Psoas muscle (tissue), 8 donors: ENCODE results near the gene ZNF638. TPM values are rescaled to one million over a fixed set of nuclear protein-coding genes. Genes with fewer than 3 reads are reported as not detected.
"Not testable (repeated sequence)": the region's sequence is repeated elsewhere in the genome, so short reads cannot be mapped to it uniquely, and the experiment has no call there.

Experiments
- ATAC-seq, 4 donors: fragments of 200-7000 bp; cut with Tn5 transposase; one replicate each; pipeline ENCODE4 v1.9.1; 2020; ENCODE audit warnings: moderate library complexity in 3 of 4, mild to moderate bottlenecking in 2 of 4
- DNase-seq, 2 donors: peaks; one replicate each; pipeline ENCODE4 v3.0.0-alpha.2; 2020
- H3K27ac ChIP-seq: fragments of 200-600 bp; one replicate; pipeline ENCODE4 v1.8.0; 2022
- H3K27me3 ChIP-seq, 3 donors: fragments of 200-600 bp in 1 of 3; one replicate each; pipeline versions ENCODE4 v1.6.1 to v1.8.0; 2013 to 2022; ENCODE audit warnings: low read length in 2 of 3, mild to moderate bottlenecking in 2 of 3, moderate library complexity in 1 of 3; ENCODE audit not compliant: insufficient read depth in 3 of 3
- H3K36me3 ChIP-seq, 2 donors: fragments of 200-600 bp in 1 of 2; one replicate each; pipeline versions ENCODE4 v1.6.1 to v1.8.0; 2013 to 2022; ENCODE audit warnings: low read depth in 1 of 2, mild to moderate bottlenecking in 1 of 2, moderate library complexity in 1 of 2; ENCODE audit not compliant: insufficient read depth in 1 of 2
- H3K4me1 ChIP-seq: fragments of 200-600 bp; one replicate; pipeline ENCODE4 v1.8.0; 2022
- H3K4me3 ChIP-seq: fragments of 200-600 bp; one replicate; pipeline ENCODE4 v1.8.0; 2022; ENCODE audit warnings: mild to moderate bottlenecking
- H3K9me3 ChIP-seq: fragments of 200-600 bp; one replicate; pipeline ENCODE4 v1.8.0; 2022
- CTCF ChIP-seq: fragments of 200-600 bp; IDR thresholded peaks from one replicate; pipeline ENCODE4 v1.8.0; 2022; ENCODE audit warnings: antibody characterized with exemption
- WGBS, 3 donors: extraction: QIAGEN DNeasy Blood & Tissue Kit; methylation state at CpG; one replicate each; pipeline versions ENCODE4 v1.1.6 to v1.1.7; 2013; 5-methylcytosine and 5-hydroxymethylcytosine counted together
- intact Hi-C, 2 donors: fragments of 100-400 bp; cut with DNase I; formaldehyde crosslinking; loops; one replicate each; pipeline versions ENCODE4 v1.11.0 to v1.14.2; 2022
- polyA plus RNA-seq, 3 donors: library from polyadenylated mRNA; stranded (reverse); fragments of 200-250 nt; gene quantifications; one replicate each; pipeline ENCODE4 v1.2.3, GENCODE V29; 2013
- total RNA-seq, 4 donors: library from RNA; stranded (reverse); fragmentation: NEBNext Ultra II Directional in 2 of 4; extraction: Animal tissue kit (Norgen Biotek cat#: 25700) in 2 of 4; gene quantifications; one replicate each; pipeline versions ENCODE4 v1.2.1 to v1.2.4, GENCODE V29; 2021 to 2023
- donor health status: healthy with polysubstance abuse.
- donor health status: DM: no; HTN: no; CAD: no; lungs with moderate emphysema.
- donor health status: Bipolar disorder and iron deficiency.
- donor health status: healthy.
- donor health status: DM: yes; HTN: yes; CAD: no.
- donor health status: DM: no; HTN: no; CAD: no.
- donor health status: DM: no; HTN: no; CAD: no.
- donor health status: DM: yes; HTN: yes; CAD: no.

ZNF638 gene
- total and polyA plus RNA-seq, 7 donors = 50.5 to 73.6 (median 62.3) TPM

GRCh38 chr2:71313016-71313766 lies 18.4 kb upstream of the ZNF638 start:
- WGBS, 3 donors = 83 to 87% (median 86%) methylated on average over 9 of the region's 9 CpGs
- DNase-seq (no peak), ATAC-seq (no peak)
- Histone ChIP-seq H3K9me3 (no peaks in the 10 kb centered on the region), H3K4me3 (no peak overlapping the region), H3K27ac (no peak overlapping the region), H3K36me3 (no peaks in the 10 kb centered on the region), H3K4me1 (no peaks in the 10 kb centered on the region), H3K27me3 (no peaks in the 10 kb centered on the region)
- TF ChIP-seq CTCF = no peak
- intact Hi-C loops = no loop called here

GRCh38 chr2:71317060-71317459 lies 14.5 kb upstream of the ZNF638 start:
- intact Hi-C loops = no loop called here
- no peaks in the 10 kb centered on the region for H3K4me1 ChIP-seq
- H3K9me3 ChIP-seq = peaks cover 3% of the 10 kb centered on the region
- DNase-seq = no peak
- no peaks in the 10 kb centered on the region for H3K36me3 ChIP-seq
- 88 to 95% (median 89%) methylated on average over 4 of the region's 4 CpGs for WGBS, 3 donors
- H3K27ac ChIP-seq = no peak overlapping the region
- ATAC-seq = no peak
- H3K27me3 ChIP-seq = no peaks in the 10 kb centered on the region
- H3K4me3 ChIP-seq = no peak overlapping the region
- TF ChIP-seq CTCF = no peak

GRCh38 chr2:71317900-71318299 lies 13.7 kb upstream of the ZNF638 start:
- WGBS, 3 donors = 94 to 97% (median 95%) methylated on average over 4 of the region's 4 CpGs
- H3K9me3 ChIP-seq, H3K27me3 ChIP-seq, H3K4me1 ChIP-seq, H3K27ac ChIP-seq, H3K36me3 ChIP-seq, ATAC-seq, H3K4me3 ChIP-seq, intact Hi-C loops, DNase-seq: not testable (repeated sequence)

GRCh38 chr2:71323386-71323785 lies 8.2 kb upstream of the ZNF638 start:
- intact Hi-C loops = no loop called here

GRCh38 chr2:71326968-71327367 lies 4.6 kb upstream of the ZNF638 start:
- no peak overlapping the region for H3K4me3 ChIP-seq
- no peak for DNase-seq
- H3K27ac ChIP-seq = no peak overlapping the region
- no peaks in the 10 kb centered on the region for H3K36me3 ChIP-seq
- no peak for TF ChIP-seq CTCF
- 80 to 88% (median 86%) methylated on average over 3 of the region's 3 CpGs for WGBS, 3 donors
- H3K27me3 ChIP-seq = no peaks in the 10 kb centered on the region
- no peaks in the 10 kb centered on the region for H3K9me3 ChIP-seq
- H3K4me1 ChIP-seq = peaks cover 4% of the 10 kb centered on the region
- intact Hi-C loops = loop anchor here in 1 of 2 donors (5.0 kb wide), 1 partner anchor 45 kb away; no protein-coding TSS in a partner anchor
- ATAC-seq = no peak

More at GRCh38 chr2:71323386-71323785, 8.2 kb upstream of the ZNF638 start:
- Histone ChIP-seq H3K36me3 (no peaks in the 10 kb centered on the region), H3K4me1 (no peaks in the 10 kb centered on the region), H3K27me3 (no peaks in the 10 kb centered on the region), H3K27ac (no peak overlapping the region), H3K4me3 (no peak overlapping the region), H3K9me3 (peaks cover 3% of the 10 kb centered on the region)
- 82 to 93% (median 91%) methylated on average over 6 of the region's 6 CpGs for WGBS, 3 donors
- no peak for ATAC-seq
- TF ChIP-seq CTCF = no peak
- DNase-seq = no peak
